BE2C (cell line): Measurements from ENCODE around the gene ENSA.

ENCODE experiments used
- DNase-seq: peaks from one replicate; pipeline ENCODE4 v3.0.0-alpha.2; 2020
- H3K27me3 ChIP-seq: fragments of 250-450 bp; sonication (Bioruptor Pico); 2 replicates; pipeline ENCODE4 v1.5.1; 2020; ENCODE audit warnings: mild to moderate bottlenecking
- H3K36me3 ChIP-seq: fragments of 250-450 bp; sonication (Bioruptor Pico); 2 replicates; pipeline ENCODE4 v1.5.1; 2020; ENCODE audit warnings: mild to moderate bottlenecking
- H3K4me1 ChIP-seq: fragments of 250-450 bp; sonication (Bioruptor Pico); 2 replicates; pipeline ENCODE4 v1.5.1; 2020
- H3K4me3 ChIP-seq: 2 replicates; pipeline ENCODE4 v1.5.1; 2011; ENCODE audit warnings: low read depth, low read length
- H3K9me3 ChIP-seq: fragments of 250-450 bp; sonication (Bioruptor Pico); 2 replicates; pipeline ENCODE4 v1.5.1; 2020
- CTCF ChIP-seq: IDR thresholded peaks from 2 replicates; pipeline ENCODE4 v1.5.1; 2012; ENCODE audit warnings: mild to moderate bottlenecking, low read depth, low read length

Gene ENSA

GRCh38 chr1:150579945-150580642, 49.3 kb downstream of the ENSA start:
- H3K4me3 ChIP-seq: peak overlapping the region; percentile 96
- H3K4me1 ChIP-seq: no peaks in the 10 kb centered on the region
- H3K27me3 ChIP-seq: no peaks in the 10 kb centered on the region
- H3K36me3 ChIP-seq: peaks cover 39% of the 10 kb centered on the region
- DNase-seq: no peak
- TF ChIP-seq CTCF: no peak
- H3K9me3 ChIP-seq: 0 out of 2 replicates have a peak, but pooled peaks cover 2% of the 10 kb centered on the region

- no peak for TF ChIP-seq CTCF
- Histone ChIP-seq H3K27me3 (no peaks in the 10 kb centered on the region), H3K9me3 (0 out of 2 replicates have a peak, but pooled peaks cover 2% of the 10 kb centered on the region), H3K4me1 (no peaks in the 10 kb centered on the region), H3K4me3 (peak within 1 kb of the TSS; percentile 96), H3K36me3 (peaks cover 47% of the 10 kb centered on the region)
- peak; percentile 94 for DNase-seq
These were observed 50.1 kb downstream of the ENSA start, which contains the start of gene MCL1 for GRCh38 chr1:150579110-150579944. Gene MCL1 (minus strand): TSS chr1:150579610. CDS start chr1:150579530, 80 bp downstream.

GRCh38 chr1:150578272-150579109, 50.9 kb downstream of the ENSA start:
- Histone ChIP-seq H3K4me1 (no peaks in the 10 kb centered on the region), H3K4me3 (peak overlapping the region; percentile 96), H3K36me3 (peaks cover 55% of the 10 kb centered on the region), H3K9me3 (0 out of 2 replicates have a peak, but pooled peaks cover 2% of the 10 kb centered on the region), H3K27me3 (no peaks in the 10 kb centered on the region)
- peak; percentile 37 for DNase-seq
- no peak for TF ChIP-seq CTCF

GRCh38 chr1:150577557-150578271, 51.7 kb downstream of the ENSA start:
- no peaks in the 10 kb centered on the region for H3K27me3 ChIP-seq
- TF ChIP-seq CTCF: no peak
- DNase-seq: no peak
- H3K36me3 ChIP-seq: peaks cover 63% of the 10 kb centered on the region
- 0 out of 2 replicates have a peak, but pooled peaks cover 2% of the 10 kb centered on the region for H3K9me3 ChIP-seq
- no peaks in the 10 kb centered on the region for H3K4me1 ChIP-seq
- H3K4me3 ChIP-seq: peak overlapping the region; percentile 96

- peak overlapping the region; percentile 96 for H3K4me3 ChIP-seq
- no peaks in the 10 kb centered on the region for H3K27me3 ChIP-seq
- H3K36me3 ChIP-seq: peaks cover 68% of the 10 kb centered on the region
- no peak for TF ChIP-seq CTCF
- no peaks in the 10 kb centered on the region for H3K4me1 ChIP-seq
- H3K9me3 ChIP-seq: 0 out of 2 replicates have a peak, but pooled peaks cover 2% of the 10 kb centered on the region
- DNase-seq: no peak
These were observed 52.4 kb downstream of the ENSA start for GRCh38 chr1:150576794-150577556.
